GM10847 (cell line): ENCODE data around the gene PNKD.

ENCODE experiments used
- POLR2A ChIP-seq: IDR thresholded peaks from 2 replicates; pipeline ENCODE4 v1.6.1; 2011; ENCODE audit not compliant: insufficient read length; ENCODE audit errors: extremely low read depth

PNKD gene

GRCh38 chr2:218357236-218358177 is 87.2 kb downstream of the PNKD start:
- TF ChIP-seq POLR2A: no peak

DNA sequence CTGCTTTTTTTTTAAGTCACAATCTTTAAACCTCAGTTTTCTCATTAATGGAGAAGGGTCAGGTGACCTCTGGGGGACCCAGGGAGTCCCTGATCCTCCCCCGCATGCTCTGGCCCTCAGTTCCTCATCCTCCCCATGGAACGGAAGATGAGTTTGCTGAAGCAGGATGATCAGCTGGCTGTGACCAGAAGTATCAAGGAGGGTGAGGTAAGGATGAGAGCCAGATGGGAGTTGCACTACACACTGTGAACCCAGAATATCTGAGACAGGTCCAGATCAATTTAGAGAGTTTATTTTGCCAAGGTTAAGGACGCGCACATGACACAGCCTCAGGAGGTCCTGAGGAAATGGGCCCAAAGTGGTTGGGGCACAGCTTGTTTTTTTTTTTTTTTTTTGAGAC is 90.1 kb downstream of the PNKD start:
- TF ChIP-seq POLR2A: no peak

DNA sequence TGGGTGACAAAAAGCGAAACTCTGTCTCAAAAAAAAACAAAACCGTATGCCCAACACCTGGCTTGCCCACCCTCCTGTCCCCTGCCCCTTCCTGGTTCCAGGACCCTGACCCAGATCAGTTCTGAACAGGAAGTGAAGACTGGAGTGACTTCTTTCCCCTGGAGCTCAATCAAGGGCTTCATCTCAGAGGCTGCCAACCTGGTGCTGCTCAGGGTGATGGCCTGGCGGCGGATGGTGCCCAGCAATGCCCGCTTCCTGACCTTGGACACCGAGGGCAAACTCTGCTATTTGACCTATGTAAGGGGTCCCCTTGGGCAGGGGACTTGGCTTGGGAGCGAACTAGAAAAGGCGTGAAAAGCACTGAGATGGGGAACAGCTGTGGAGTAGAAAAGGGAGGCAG is 92.3 kb downstream of the PNKD start:
- no peak for TF ChIP-seq POLR2A

- TF ChIP-seq POLR2A: no peak
Measured at GRCh38 chr2:218363736-218364135, 93.4 kb downstream of the PNKD start.

DNA sequence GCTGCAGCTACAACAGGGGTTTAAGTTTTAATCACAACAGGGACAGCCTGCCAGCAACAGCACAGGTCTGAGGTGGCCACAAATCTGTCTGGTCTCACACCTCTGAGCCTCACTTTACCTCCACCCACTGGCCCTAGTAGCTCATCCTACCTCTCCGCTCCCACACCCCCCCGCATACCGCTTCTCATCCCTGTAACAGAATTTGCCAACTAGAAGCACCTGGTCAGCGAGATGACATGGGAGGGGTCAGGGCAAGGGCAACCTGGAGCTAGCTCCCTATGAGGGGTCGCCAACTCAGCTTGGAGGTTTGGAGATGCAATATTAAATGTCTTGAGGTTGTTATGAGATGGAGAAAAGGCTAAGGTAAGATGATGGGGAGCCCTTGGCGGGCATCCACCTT is 93.9 kb downstream of the PNKD start:
- no peak for TF ChIP-seq POLR2A

DNA sequence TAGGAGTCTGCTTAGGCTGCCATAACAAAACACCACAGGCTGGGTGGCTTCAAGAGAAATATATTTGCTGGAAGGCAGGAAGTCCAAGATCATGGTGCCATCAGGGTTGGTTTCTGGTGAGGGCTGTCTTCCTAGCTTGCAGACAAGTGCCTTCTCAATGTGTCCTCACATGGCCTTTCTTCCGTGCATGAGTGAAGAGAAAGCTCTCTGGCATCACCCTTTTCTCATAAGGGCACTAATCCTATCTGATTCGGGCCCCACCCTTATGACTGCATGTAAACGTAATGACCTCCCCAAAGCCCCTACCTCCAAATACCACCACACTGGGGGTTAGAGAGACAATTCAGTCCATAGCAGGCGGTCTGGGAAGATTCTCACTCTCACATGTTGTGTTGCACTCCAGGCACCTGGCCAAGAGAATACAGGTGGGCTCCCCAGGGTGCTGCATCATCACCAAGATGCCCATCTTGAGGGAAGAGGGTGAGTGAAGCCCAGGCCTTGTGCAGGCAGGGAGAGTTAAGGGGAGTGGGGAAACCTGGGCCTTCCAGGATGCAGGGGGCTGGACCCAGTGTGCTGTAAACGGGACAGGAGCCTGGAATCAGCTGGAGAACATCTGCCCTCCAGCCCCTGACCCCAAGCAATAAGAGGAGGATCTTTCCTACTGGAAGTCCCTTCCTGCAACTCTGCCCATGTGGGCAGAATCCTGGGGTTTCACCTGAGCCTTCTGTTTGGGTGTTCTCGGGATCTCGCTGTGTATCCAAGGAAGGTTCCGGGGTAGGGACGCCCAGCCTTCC is 96.5 kb downstream of the PNKD start:
- TF ChIP-seq POLR2A: no peak

DNA sequence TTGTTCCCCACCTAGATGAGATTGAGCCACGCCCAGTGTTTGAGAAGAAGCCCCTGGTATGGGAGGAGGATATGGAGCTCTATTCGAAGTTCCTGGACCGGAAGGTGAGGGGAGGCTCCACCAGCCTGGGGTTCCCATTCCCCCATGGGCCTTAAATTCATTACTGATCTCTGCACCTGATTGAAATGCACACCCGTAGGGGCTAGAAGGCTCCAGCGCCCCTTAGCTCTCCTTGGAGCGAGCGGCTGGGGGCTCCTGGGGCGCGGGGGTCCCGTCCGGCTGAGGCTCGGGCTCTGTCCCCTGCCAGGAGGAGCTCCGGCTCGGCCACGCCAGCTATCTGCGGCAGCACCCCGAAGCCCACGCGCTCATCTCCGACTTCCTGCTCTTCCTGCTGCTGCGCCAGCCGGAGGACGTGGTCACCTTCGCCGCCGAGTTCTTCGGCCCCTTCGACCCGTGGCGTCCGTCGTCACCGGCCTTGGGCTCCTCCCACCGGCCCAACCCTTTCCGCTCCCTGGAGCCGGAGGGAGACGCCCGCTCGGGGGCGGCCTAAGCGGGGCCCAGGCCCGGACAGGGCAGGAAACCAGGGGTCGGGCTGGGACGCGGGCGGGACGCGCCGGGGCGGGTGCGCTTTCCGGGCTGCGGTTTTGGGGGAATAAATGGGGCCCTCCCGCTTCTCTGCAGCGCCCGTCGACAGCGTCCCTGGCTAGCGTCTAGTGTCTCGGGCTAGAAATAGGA is 97.3 kb downstream of the PNKD start:
- TF ChIP-seq POLR2A: peak; percentile 73

DNA sequence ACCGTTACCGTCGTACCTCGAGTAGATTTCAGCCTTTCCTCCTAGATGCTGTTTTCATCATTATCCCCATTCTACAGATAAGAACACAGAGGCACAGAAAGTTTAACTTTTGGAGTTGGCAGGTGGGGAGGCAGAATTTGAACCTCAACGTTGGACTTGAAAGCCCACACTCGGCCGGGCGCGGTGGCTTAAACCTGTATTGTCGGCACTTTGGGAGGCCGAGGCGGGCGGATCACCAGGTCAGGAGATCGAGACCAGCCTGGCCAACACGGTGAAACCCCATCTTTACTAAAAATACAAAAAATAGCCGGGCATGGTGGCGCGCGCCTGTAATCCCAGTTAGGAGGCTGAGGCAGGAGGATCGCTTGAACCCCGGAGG is 97.8 kb downstream of the PNKD start:
- no peak for TF ChIP-seq POLR2A

DNA sequence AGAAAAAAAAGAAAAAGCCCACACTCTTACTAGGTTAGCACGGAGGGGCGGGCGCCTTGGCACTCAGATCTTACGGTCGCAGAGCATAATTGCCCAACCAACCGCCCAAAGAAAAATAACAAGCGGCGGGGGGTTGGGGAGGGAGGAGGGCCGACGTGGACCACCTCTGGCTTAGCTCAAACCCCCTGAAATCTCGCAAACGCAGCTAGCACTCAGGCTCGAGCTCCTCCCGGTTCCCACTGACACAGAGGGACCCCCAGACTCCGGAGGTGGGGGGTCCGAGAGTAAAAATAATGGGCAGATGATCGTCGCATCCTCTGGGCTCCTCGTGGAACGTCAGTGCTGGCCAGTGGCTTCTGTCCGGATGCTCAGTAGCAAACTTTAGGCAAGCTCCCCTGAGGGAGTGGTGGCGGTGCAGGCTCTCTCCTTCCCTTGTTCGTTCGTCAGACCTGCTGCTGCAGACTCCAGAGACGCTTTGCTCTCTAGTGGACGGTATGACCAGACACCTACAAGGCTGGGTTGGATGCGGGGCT is 98.4 kb downstream of the PNKD start:
- no peak for TF ChIP-seq POLR2A

DNA sequence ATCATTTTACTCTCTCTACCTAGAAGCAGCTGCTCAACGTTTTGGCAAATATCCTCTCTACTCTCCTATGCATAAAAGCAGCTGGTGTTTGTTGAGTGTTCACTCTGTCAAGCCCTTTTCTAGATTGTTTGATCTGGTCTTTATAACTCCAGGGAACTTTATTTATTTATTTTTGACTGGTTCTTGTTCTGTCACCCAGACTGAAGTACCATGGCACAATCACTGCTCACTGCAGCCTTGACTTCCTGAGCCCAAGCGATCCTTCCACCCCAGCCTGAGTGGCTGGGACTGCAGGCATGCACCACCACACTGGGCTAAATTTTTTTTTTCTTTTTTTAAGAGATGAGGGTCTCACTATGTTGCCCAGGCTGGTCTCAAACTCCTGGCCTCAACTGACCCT is 99.0 kb downstream of the PNKD start:
- TF ChIP-seq POLR2A: no peak

- TF ChIP-seq POLR2A: no peak
Measured at GRCh38 chr2:218370410-218371063, 100.2 kb downstream of the PNKD start.

- no peak for TF ChIP-seq POLR2A
Measured at GRCh38 chr2:218371983-218372350, 101.6 kb downstream of the PNKD start.

GRCh38 chr2:218374795-218375194 is 104.5 kb downstream of the PNKD start:
- TF ChIP-seq POLR2A: no peak

- no peak for TF ChIP-seq POLR2A
Measured at GRCh38 chr2:218375212-218375611, 104.9 kb downstream of the PNKD start.

DNA sequence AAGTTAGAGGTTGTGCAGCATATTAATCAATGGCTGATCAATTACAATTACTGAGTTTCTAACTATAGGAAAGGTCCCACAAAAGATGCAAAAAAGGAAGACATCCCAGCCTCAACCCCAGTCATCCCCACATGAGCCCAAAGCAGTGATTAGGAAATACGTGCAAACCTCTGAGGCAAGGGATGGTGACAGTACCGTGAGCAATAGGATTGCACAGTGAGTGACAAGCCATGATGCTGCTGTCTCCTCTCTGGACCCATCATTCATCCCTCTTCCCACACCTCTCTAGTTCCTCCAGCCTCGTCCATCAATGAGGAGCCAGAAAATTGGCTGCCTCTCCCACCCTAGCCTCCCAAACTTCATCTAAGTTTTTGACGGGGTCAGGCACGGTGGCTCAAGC is 107.7 kb downstream of the PNKD start:
- TF ChIP-seq POLR2A: no peak
